CD14-positive monocyte (primary cell): ENCODE data around the gene PDPK1. TPM values are rescaled to one million over a fixed set of nuclear protein-coding genes. Genes with fewer than 3 reads are reported as not detected.

Experiments
- DNase-seq, 3 donors: peaks; one replicate each; pipeline ENCODE4 v3.0.0-alpha.2; 2011 to 2022
- H2AFZ ChIP-seq: 2 replicates; pipeline ENCODE4 v1.6.0; 2012; ENCODE audit warnings: mild to moderate bottlenecking, low read depth, low read length, inconsistent platforms; ENCODE audit not compliant: insufficient read depth, poor library complexity, severe bottlenecking
- H3K27ac ChIP-seq, 2 donors: 1 replicate in 1 of 2; 2 replicates in 1 of 2; pipeline ENCODE4 v1.5.1; 2012 to 2013; ENCODE audit warnings: low read length in 2 of 2, control low read depth in 1 of 2, inconsistent platforms in 1 of 2, low read depth in 1 of 2, mild to moderate bottlenecking in 1 of 2
- H3K27me3 ChIP-seq, 2 donors: one replicate each; pipeline versions ENCODE4 v1.6.0 to v1.6.1; 2011 to 2013; ENCODE audit warnings: low read length in 2 of 2; ENCODE audit not compliant: control insufficient read depth in 2 of 2, insufficient read depth in 2 of 2
- H3K36me3 ChIP-seq, 2 donors: replicated peaks in 1 of 2; 1 replicate in 1 of 2; 2 replicates in 1 of 2; pipeline versions ENCODE4 v1.5.1 to v1.6.1; 2012 to 2013; ENCODE audit warnings: low read length in 2 of 2, control low read depth in 1 of 2, inconsistent platforms in 1 of 2, mild to moderate bottlenecking in 1 of 2; ENCODE audit not compliant: insufficient read depth in 2 of 2, control insufficient read depth in 1 of 2
- H3K4me1 ChIP-seq, 2 donors: 1 replicate in 1 of 2; 2 replicates in 1 of 2; pipeline versions ENCODE4 v1.5.1 to v1.6.1; 2012 to 2013; ENCODE audit warnings: low read length in 2 of 2, control low read depth in 1 of 2, inconsistent platforms in 1 of 2, mild to moderate bottlenecking in 1 of 2, moderate library complexity in 1 of 2; ENCODE audit not compliant: insufficient read depth in 2 of 2, control insufficient read depth in 1 of 2
- H3K4me2 ChIP-seq: replicated peaks from 2 replicates; pipeline ENCODE3; 2012; ENCODE audit warnings: low read length, moderate library complexity, mild to moderate bottlenecking; ENCODE audit not compliant: poor library complexity, severe bottlenecking; ENCODE audit errors: extremely low read depth
- H3K4me3 ChIP-seq, 3 experiments: fragments of 200-600 bp in 1 of 3; sonication (generic) in 1 of 3; replicated peaks in 1 of 3; 1 replicate in 2 of 3; 2 replicates in 1 of 3; pipeline ENCODE4 v1.5.1; 2011 to 2013; ENCODE audit warnings: low read length in 3 of 3, mild to moderate bottlenecking in 3 of 3, control low read depth in 2 of 3, low read depth in 2 of 3, inconsistent platforms in 1 of 3, moderate library complexity in 1 of 3
- H3K79me2 ChIP-seq: 2 replicates; pipeline ENCODE4 v1.6.0; 2012; ENCODE audit warnings: mild to moderate bottlenecking, control low read depth, inconsistent platforms, low read length, moderate library complexity; ENCODE audit not compliant: insufficient read depth
- H3K9ac ChIP-seq: 2 replicates; pipeline ENCODE4 v1.6.0; 2017; ENCODE audit warnings: low read length, mild to moderate bottlenecking; ENCODE audit not compliant: insufficient read depth, poor library complexity, severe bottlenecking
- H3K9me3 ChIP-seq, 2 donors: replicated peaks in 1 of 2; 1 replicate in 1 of 2; 2 replicates in 1 of 2; pipeline versions ENCODE4 v1.5.1 to v1.6.1; 2012 to 2013; ENCODE audit warnings: low read length in 2 of 2, control low read depth in 1 of 2; ENCODE audit not compliant: control insufficient read depth in 1 of 2, insufficient read depth in 1 of 2
- H4K20me1 ChIP-seq: 2 replicates; pipeline ENCODE4 v1.6.0; 2012; ENCODE audit warnings: mild to moderate bottlenecking, low read length, control low read depth, moderate library complexity; ENCODE audit not compliant: insufficient read depth
- H3K27ac Mint-ChIP-seq, 7 donors: one replicate each; pipeline ENCODE4 v1.8.0; 2020; ENCODE audit warnings: mild to moderate bottlenecking in 7 of 7, mixed read lengths in 7 of 7, moderate library complexity in 6 of 7, inconsistent platforms in 2 of 7
- H3K27me3 Mint-ChIP-seq, 3 donors: one replicate each; pipeline ENCODE4 v1.8.0; 2021 to 2022; ENCODE audit warnings: low read depth in 3 of 3, mild to moderate bottlenecking in 3 of 3, mixed read lengths in 3 of 3, moderate library complexity in 3 of 3, inconsistent platforms in 1 of 3
- H3K36me3 Mint-ChIP-seq, 2 donors: one replicate each; pipeline ENCODE4 v1.8.0; 2020; ENCODE audit warnings: mixed read lengths in 2 of 2, inconsistent platforms in 1 of 2, mild to moderate bottlenecking in 1 of 2
- H3K4me1 Mint-ChIP-seq: one replicate; pipeline ENCODE4 v1.8.0; 2020; ENCODE audit warnings: mild to moderate bottlenecking, mixed read lengths
- H3K4me3 Mint-ChIP-seq, 2 donors: one replicate each; pipeline ENCODE4 v1.8.0; 2020; ENCODE audit warnings: mild to moderate bottlenecking in 2 of 2, mixed read lengths in 2 of 2, moderate library complexity in 1 of 2
- H3K9me3 Mint-ChIP-seq, 7 donors: one replicate each; pipeline ENCODE4 v1.8.0; 2020 to 2022; ENCODE audit warnings: mixed read lengths in 7 of 7, mild to moderate bottlenecking in 6 of 7, moderate library complexity in 6 of 7, inconsistent platforms in 2 of 7
- CTCF ChIP-seq: fragments of 200-600 bp; IDR thresholded peaks from one replicate; pipeline ENCODE4 v1.8.0; 2022; ENCODE audit warnings: antibody characterized with exemption, mild to moderate bottlenecking
- WGBS: methylation state at CpG from one replicate; pipeline ENCODE4 v1.1.5; 2013; ENCODE audit warnings: missing lambda C conversion rate; ENCODE audit not compliant: insufficient coverage; 5-methylcytosine and 5-hydroxymethylcytosine counted together
- intact Hi-C, 2 donors: fragments of 100-400 bp; cut with micrococcal nuclease; formaldehyde crosslinking; loops; one replicate each; pipeline versions ENCODE4 v1.15.0 to v1.15.1; 2023
- polyA plus RNA-seq, 3 donors: library from polyadenylated mRNA; depleted of rRNA in 1 of 3; unstranded in 2 of 3; stranded (reverse) in 1 of 3; fragments of 300-500 nt in 2 of 3; fragments of >200 nt in 1 of 3; fragmentation: Illumina TruSeq in 2 of 3; gene quantifications; 1 replicate in 2 of 3; 2 replicates in 1 of 3; pipeline ENCODE4 v1.2.3, GENCODE V29; 2012 to 2021

PDPK1 gene
- polyA plus RNA-seq, 3 donors = 35.6 to 45.9 (median 38.6) TPM

- peaks cover 23% of the 10 kb centered on the region in 2 donors for H3K36me3 Mint-ChIP-seq
- no peak overlapping the region for H2AFZ ChIP-seq
- H3K4me3 ChIP-seq = no peak overlapping the region
- peaks cover 33% of the 10 kb centered on the region for H3K79me2 ChIP-seq
- no peaks in the 10 kb centered on the region for H3K27me3 ChIP-seq
- peaks cover 18 to 24% of the 10 kb centered on the region in 2 donors for H3K4me1 ChIP-seq
- DNase-seq = no peak
- H3K36me3 ChIP-seq = peaks cover 19 to 24% of the 10 kb centered on the region in 2 donors
- TF ChIP-seq CTCF = no peak
- intact Hi-C loops = no loop called here
- H3K9me3 Mint-ChIP-seq = no peaks in the 10 kb centered on the region
- H3K9me3 ChIP-seq = no peaks in the 10 kb centered on the region
- H4K20me1 ChIP-seq = peaks cover 30% of the 10 kb centered on the region
- H3K27me3 Mint-ChIP-seq = no peaks in the 10 kb centered on the region
- H3K27ac Mint-ChIP-seq = peak overlapping the region in 2 of 7 donors; percentile 15 to 56
- WGBS = 100% methylated on average over 9 of the region's 12 CpGs
- H3K4me1 Mint-ChIP-seq = peaks cover 15% of the 10 kb centered on the region
- no peak overlapping the region for H3K4me2 ChIP-seq
- no peak overlapping the region for H3K27ac ChIP-seq
- H3K9ac ChIP-seq = no peak overlapping the region
- H3K4me3 Mint-ChIP-seq = no peak overlapping the region
These were observed 72.1 kb downstream of the PDPK1 start for GRCh38 chr16:2609827-2610470.

GRCh38 chr16:2610781-2611498 lies 73.1 kb downstream of the PDPK1 start:
- H3K36me3 Mint-ChIP-seq = peaks cover 24 to 27% of the 10 kb centered on the region in 2 donors
- 93% methylated on average over 15 of the region's 29 CpGs for WGBS
- H3K27me3 ChIP-seq = no peaks in the 10 kb centered on the region
- H2AFZ ChIP-seq = no peak overlapping the region
- H3K4me1 Mint-ChIP-seq = peaks cover 12% of the 10 kb centered on the region
- intact Hi-C loops = no loop called here
- H3K9me3 Mint-ChIP-seq = no peaks in the 10 kb centered on the region
- H3K36me3 ChIP-seq = peaks cover 20 to 27% of the 10 kb centered on the region in 2 donors
- DNase-seq = peak in 1 of 3 donors; percentile 3
- H3K27ac ChIP-seq = no peak overlapping the region
- peaks cover 26% of the 10 kb centered on the region for H3K79me2 ChIP-seq
- no peak overlapping the region for H3K4me2 ChIP-seq
- no peak overlapping the region for H3K4me3 ChIP-seq
- no peak overlapping the region for H3K4me3 Mint-ChIP-seq
- no peak for TF ChIP-seq CTCF
- H3K27me3 Mint-ChIP-seq = no peaks in the 10 kb centered on the region
- H3K4me1 ChIP-seq = peaks cover 10 to 15% of the 10 kb centered on the region in 2 donors
- H3K9ac ChIP-seq = no peak overlapping the region
- H3K9me3 ChIP-seq = no peaks in the 10 kb centered on the region
- H3K27ac Mint-ChIP-seq = peak overlapping the region in 3 of 7 donors; percentile 11 to 61 (median 38)
- peaks cover 30% of the 10 kb centered on the region for H4K20me1 ChIP-seq
